Astrocyte of the spinal cord (primary cell): ENCODE results near the gene FUBP3.

Source experiments
- DNase-seq: peaks from one replicate; pipeline ENCODE4 v3.0.0; 2011; ENCODE audit warnings: low read depth, low spot score
- H3K4me3 ChIP-seq: 2 replicates; pipeline ENCODE4 v1.5.1; 2011; ENCODE audit warnings: low read depth, mild to moderate bottlenecking, low read length, moderate library complexity
- in situ Hi-C: cut with HindIII; loops from 2 replicates; pipeline ENCODE4 v1.10.0; 2017; ENCODE audit warnings: low sequenced_read_pairs
- TF ChIP-seq, protein P1 (sequence below): IDR thresholded peaks from 2 replicates; pipeline ENCODE4 v1.5.1; 2012; ENCODE audit warnings: low read depth, mild to moderate bottlenecking, low read length, inconsistent platforms

Gene FUBP3

DNA sequence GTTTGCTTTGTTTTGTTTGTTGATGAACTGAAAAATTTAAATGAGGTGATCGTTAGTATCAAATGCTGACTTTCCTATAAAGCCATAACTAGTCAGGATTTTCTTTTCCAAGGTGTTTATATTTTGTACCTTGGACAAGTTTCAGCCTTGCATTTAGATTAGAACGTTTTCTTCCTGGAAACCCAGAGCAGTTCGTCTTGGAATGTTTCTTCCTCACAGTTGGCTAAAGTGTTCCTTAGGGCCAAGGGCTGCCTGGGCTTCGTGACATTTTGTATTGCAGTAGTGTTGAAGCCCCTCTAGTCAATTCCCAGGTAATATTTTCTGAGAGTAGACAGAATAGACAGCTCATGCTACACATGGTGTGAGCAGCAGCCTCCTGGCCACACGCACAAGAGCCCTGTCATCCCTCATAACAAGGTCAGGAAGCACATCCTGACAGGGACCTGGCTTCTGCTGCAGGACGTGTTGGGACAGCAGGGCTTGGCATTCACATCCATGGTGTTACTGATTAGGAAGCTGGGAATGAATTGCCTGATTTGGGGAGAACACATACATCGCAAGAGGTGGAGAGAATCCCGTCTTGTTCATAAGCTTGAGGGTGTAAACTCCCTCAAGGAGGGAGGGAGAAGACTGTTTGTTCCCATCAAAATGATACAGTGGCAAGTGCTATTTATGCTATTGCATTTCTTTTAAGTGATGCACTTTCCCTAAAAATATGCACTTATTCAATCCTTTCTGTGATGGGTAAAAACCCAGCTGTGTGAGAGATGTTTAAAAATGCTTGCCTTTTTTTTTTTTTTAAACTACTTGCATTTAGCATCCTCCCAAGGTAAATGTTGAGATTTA, 31.7 kb downstream of the FUBP3 start:
- DNase-seq, result no peak
- TF ChIP-seq, protein P1, sequence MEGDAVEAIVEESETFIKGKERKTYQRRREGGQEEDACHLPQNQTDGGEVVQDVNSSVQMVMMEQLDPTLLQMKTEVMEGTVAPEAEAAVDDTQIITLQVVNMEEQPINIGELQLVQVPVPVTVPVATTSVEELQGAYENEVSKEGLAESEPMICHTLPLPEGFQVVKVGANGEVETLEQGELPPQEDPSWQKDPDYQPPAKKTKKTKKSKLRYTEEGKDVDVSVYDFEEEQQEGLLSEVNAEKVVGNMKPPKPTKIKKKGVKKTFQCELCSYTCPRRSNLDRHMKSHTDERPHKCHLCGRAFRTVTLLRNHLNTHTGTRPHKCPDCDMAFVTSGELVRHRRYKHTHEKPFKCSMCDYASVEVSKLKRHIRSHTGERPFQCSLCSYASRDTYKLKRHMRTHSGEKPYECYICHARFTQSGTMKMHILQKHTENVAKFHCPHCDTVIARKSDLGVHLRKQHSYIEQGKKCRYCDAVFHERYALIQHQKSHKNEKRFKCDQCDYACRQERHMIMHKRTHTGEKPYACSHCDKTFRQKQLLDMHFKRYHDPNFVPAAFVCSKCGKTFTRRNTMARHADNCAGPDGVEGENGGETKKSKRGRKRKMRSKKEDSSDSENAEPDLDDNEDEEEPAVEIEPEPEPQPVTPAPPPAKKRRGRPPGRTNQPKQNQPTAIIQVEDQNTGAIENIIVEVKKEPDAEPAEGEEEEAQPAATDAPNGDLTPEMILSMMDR, result no peak
- in situ Hi-C loops, result no loop called here
- H3K4me3 ChIP-seq, result no peak overlapping the region

DNA sequence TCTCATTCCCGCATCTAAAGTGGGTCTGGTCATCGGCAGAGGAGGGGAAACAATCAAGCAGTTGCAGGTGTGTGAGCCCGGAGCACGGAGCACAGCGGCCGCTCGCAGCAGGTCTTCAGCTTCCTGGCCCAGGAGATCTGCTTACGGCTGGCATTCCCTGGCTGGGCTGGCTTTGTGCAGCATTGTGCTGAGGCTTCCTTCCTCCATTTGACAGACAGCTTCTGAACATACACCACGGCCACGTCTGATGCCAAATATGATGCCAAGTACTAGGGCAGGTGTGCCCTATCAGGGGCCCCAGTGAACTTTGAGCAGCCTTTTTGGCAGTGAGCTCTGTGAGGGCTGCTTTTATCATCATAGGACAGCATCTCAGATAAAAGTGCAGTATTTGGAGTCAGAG, 37.1 kb downstream of the FUBP3 start:
- TF ChIP-seq, protein P1, result no peak
- DNase-seq, result no peak
- in situ Hi-C loops, result no loop called here
- H3K4me3 ChIP-seq, result no peak overlapping the region

DNA sequence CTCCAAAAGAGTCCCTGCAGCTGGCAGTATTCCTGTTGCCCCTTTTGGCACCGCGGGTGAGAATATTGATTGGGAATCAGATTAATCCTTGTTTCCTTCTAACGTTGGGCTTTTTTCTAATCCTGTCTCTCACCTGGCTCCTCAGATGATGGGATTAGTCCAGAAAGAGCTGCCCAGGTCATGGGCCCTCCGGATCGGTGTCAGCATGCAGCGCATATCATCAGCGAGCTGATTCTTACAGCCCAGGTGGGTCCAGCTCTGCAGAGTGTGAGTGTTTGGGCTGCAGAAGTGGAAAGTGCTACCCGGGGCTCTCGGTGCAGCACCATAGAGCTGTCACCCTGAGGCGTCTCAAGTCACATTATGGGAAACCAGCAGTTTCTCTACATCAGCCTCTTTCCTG, 44.1 kb downstream of the FUBP3 start:
- in situ Hi-C loops, result no loop called here

DNA sequence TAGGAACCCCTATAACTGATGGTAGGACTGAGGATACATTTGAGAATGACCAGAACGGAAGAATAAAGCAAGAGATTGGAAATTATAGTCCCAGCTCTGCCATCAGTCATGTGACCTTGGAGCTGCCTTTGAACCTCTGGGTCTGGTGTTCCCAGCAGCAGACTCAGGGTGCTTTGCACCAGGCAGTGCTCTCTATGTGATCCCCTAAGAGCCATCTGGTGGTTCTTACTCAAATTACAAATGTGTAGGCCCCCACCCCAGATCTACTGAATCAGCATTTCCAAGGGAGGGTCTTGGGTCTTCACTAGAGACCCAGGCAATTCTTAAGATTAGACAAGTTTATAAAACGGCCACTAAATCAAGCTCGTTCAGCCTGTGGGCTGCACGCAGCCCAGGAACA, 44.8 kb downstream of the FUBP3 start:
- DNase-seq, result no peak
- H3K4me3 ChIP-seq, result no peak overlapping the region
- TF ChIP-seq, protein P1, result no peak
- in situ Hi-C loops, result no loop called here

More for the DNA sequence above, 44.1 kb downstream of the FUBP3 start:
- DNase-seq, result no peak
- TF ChIP-seq, protein P1, result no peak
- no peak overlapping the region for H3K4me3 ChIP-seq

DNA sequence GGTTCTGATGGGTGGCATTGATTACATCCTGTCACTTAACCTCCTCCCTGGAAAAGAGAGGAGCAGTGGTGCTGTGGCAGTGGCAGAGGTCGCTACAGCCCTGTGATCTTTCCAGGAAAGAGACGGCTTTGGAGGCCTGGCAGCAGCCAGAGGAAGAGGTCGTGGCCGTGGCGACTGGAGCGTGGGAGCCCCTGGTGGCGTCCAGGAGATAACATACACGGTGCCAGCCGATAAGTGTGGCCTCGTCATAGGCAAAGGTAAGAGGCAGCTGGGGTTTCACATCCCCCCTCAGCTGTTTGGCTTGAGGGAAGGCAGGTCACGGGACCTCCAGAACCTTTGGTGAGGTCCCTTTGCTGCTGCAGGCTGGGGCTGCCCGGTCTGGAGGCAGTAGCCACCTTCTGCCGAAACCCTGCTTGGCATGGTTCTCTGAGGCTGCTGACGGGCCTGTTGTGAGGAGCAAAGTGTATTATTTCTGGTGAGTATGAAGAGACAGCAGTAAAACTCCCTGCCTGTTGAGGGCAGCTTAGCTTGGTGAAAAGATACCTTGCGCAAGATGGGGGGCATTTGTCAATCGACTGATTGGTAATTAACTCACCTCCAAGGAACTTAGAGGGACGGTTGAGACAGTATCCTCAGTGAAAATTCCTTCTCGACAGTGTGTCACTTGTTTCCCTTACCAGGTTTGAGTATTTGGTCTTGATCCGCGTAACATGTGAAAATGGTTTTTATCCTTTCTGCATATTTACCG, 47.0 kb downstream of the FUBP3 start:
- H3K4me3 ChIP-seq, result no peak overlapping the region
- in situ Hi-C loops, result no loop called here
- TF ChIP-seq, protein P1, result no peak
- DNase-seq, result no peak

DNA sequence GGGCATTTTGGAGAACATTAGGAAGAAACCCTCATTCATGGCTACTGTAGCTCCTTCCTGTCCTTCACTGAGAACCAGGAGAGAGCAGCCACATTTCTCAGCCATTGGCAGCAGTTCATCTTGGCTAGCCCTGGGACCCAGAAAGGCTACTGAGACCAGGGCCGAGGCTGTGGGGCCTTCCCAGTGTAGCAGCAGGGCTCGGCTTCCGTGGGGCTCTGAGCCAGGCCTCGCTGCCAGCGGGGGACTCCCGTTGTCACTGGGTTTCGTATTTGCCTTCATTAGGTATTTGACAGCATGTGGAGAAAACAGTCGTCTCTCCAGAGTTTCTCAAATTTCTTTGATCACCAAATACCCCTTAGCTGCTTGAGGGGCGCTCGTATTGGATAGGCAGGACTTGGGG, 47.7 kb downstream of the FUBP3 start:
- in situ Hi-C loops, result no loop called here
- TF ChIP-seq, protein P1, result no peak
- no peak for DNase-seq
- no peak overlapping the region for H3K4me3 ChIP-seq
